ENCODE measurements around the gene OPCML. TPM values are rescaled to one million over a fixed set of nuclear protein-coding genes. Genes with fewer than 3 reads are reported as not detected.

OPCML gene
- total RNA-seq, 1 donor from 2014 or later = 0.61 TPM

DNA sequence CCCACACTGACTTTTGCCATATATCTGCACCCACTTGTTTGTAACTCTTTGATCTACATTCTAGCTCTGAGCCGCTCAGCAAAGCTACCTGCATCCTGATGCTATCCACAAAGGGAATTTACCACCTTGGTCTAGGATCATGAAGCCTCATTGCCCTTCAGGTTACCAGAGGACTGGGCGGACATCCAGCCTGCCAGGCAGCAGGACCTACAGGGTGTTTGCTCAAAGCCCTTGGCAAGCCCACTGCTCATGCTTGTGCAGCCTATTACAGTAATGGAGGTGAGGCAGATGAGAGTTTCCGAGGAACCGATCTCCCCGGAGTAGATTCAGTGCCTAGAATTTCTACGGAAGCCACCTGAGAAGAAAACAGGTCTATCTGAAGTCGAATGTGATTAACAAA, 417.2 kb downstream of the OPCML start:
- peaks cover 15% of the 10 kb centered on the region for H3K4me1 Mint-ChIP-seq (ENCODE audit: low read depth, unreplicated experiment)
- H3K4me3 Mint-ChIP-seq (ENCODE audit: unreplicated experiment) = no peak overlapping the region
- H3K9me3 Mint-ChIP-seq (ENCODE audit: unreplicated experiment) = peaks cover 2% of the 10 kb centered on the region
- TF ChIP-seq, protein P1, sequence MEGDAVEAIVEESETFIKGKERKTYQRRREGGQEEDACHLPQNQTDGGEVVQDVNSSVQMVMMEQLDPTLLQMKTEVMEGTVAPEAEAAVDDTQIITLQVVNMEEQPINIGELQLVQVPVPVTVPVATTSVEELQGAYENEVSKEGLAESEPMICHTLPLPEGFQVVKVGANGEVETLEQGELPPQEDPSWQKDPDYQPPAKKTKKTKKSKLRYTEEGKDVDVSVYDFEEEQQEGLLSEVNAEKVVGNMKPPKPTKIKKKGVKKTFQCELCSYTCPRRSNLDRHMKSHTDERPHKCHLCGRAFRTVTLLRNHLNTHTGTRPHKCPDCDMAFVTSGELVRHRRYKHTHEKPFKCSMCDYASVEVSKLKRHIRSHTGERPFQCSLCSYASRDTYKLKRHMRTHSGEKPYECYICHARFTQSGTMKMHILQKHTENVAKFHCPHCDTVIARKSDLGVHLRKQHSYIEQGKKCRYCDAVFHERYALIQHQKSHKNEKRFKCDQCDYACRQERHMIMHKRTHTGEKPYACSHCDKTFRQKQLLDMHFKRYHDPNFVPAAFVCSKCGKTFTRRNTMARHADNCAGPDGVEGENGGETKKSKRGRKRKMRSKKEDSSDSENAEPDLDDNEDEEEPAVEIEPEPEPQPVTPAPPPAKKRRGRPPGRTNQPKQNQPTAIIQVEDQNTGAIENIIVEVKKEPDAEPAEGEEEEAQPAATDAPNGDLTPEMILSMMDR (IDR thresholded peaks at IDR 0.05; ENCODE audit: partially characterized antibody, unreplicated experiment) = no peak
- no peak overlapping the region for H3K27ac Mint-ChIP-seq (ENCODE audit: unreplicated experiment)
- peaks cover 2% of the 10 kb centered on the region for H3K27me3 Mint-ChIP-seq (ENCODE audit: unreplicated experiment)
- DNase-seq = no peak
- H3K36me3 Mint-ChIP-seq (ENCODE audit: unreplicated experiment) = peaks cover 5% of the 10 kb centered on the region

DNA sequence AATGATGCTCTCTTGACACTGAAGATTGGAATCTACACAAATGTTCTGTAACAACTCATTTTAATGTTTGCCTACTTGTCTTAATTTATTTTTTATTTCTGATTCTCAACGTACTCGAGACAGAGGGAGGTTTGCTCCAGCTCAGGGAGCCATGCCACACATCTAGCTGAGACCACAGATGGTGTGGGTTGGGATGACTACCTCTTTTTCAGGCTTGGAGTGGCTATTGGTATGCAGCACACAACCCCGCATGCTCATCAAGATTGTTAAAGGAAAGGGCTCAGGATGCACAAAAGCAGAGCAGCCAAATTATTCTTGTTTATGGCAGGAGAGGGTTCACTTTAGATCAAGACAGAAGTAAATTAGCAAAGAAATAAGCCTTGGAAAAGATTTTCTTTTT, 424.5 kb downstream of the OPCML start:
- Mint-ChIP-seq H3K4me1 (ENCODE audit: low read depth, unreplicated experiment) (peaks cover 14% of the 10 kb centered on the region), H3K4me3 (ENCODE audit: unreplicated experiment) (no peak overlapping the region), H3K27me3 (ENCODE audit: unreplicated experiment) (peaks cover 2% of the 10 kb centered on the region), H3K36me3 (ENCODE audit: unreplicated experiment) (peaks cover 5% of the 10 kb centered on the region), H3K27ac (ENCODE audit: unreplicated experiment) (no peak overlapping the region), H3K9me3 (ENCODE audit: unreplicated experiment) (no peaks in the 10 kb centered on the region)
- TF ChIP-seq, protein P1 (IDR thresholded peaks at IDR 0.05; ENCODE audit: partially characterized antibody, unreplicated experiment) = no peak
- DNase-seq = no peak

DNA sequence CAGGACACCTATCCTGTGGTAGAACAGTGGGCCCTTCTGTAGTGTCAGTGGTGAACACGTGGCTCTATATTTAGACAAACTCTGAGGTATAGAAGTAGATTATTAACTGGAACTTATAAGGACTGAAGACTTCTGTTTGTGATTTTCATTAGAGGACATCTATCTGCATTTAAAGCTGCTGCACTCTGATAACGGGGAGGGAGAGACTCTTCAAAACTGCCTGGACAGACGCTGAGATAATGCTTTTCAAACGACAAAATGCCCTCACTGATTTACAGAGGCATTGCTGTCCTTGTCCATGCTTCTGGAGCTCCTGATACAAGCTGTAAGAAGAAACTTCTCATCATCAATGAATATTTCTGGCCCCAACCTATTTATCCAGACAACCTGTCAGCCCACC, 425.2 kb downstream of the OPCML start:
- H3K9me3 Mint-ChIP-seq (ENCODE audit: unreplicated experiment) = no peaks in the 10 kb centered on the region
- peaks cover 5% of the 10 kb centered on the region for H3K36me3 Mint-ChIP-seq (ENCODE audit: unreplicated experiment)
- peaks cover 14% of the 10 kb centered on the region for H3K4me1 Mint-ChIP-seq (ENCODE audit: low read depth, unreplicated experiment)
- H3K27me3 Mint-ChIP-seq (ENCODE audit: unreplicated experiment) = peaks cover 2% of the 10 kb centered on the region
- TF ChIP-seq, protein P1 (IDR thresholded peaks at IDR 0.05; ENCODE audit: partially characterized antibody, unreplicated experiment) = no peak
- H3K4me3 Mint-ChIP-seq (ENCODE audit: unreplicated experiment) = no peak overlapping the region
- DNase-seq = no peak
- H3K27ac Mint-ChIP-seq (ENCODE audit: unreplicated experiment) = no peak overlapping the region

DNA sequence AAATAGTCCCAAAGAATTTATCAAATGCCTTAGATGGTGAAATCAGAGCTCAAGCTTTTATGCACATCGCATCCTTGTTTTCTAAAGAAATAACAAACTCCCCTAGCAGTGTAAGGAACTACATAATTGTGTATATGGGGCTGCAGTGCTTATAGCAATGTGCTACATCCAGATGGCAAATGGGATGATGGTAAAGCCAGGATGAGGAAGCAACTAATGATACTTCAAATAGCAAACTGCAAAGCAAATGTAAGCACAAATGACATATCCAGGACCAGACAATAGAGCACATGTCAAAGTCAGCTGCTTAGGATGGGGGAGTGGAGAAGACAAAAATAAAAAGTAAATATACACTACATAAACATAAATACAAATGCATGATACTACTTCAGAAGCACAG, 425.9 kb downstream of the OPCML start:
- H3K36me3 Mint-ChIP-seq (ENCODE audit: unreplicated experiment) = peaks cover 5% of the 10 kb centered on the region
- peaks cover 2% of the 10 kb centered on the region for H3K27me3 Mint-ChIP-seq (ENCODE audit: unreplicated experiment)
- H3K27ac Mint-ChIP-seq (ENCODE audit: unreplicated experiment) = no peak overlapping the region
- H3K4me3 Mint-ChIP-seq (ENCODE audit: unreplicated experiment) = no peak overlapping the region
- TF ChIP-seq, protein P1 (IDR thresholded peaks at IDR 0.05; ENCODE audit: partially characterized antibody, unreplicated experiment) = no peak
- no peak for DNase-seq
- H3K9me3 Mint-ChIP-seq (ENCODE audit: unreplicated experiment) = no peaks in the 10 kb centered on the region
- H3K4me1 Mint-ChIP-seq (ENCODE audit: low read depth, unreplicated experiment) = peaks cover 10% of the 10 kb centered on the region

DNA sequence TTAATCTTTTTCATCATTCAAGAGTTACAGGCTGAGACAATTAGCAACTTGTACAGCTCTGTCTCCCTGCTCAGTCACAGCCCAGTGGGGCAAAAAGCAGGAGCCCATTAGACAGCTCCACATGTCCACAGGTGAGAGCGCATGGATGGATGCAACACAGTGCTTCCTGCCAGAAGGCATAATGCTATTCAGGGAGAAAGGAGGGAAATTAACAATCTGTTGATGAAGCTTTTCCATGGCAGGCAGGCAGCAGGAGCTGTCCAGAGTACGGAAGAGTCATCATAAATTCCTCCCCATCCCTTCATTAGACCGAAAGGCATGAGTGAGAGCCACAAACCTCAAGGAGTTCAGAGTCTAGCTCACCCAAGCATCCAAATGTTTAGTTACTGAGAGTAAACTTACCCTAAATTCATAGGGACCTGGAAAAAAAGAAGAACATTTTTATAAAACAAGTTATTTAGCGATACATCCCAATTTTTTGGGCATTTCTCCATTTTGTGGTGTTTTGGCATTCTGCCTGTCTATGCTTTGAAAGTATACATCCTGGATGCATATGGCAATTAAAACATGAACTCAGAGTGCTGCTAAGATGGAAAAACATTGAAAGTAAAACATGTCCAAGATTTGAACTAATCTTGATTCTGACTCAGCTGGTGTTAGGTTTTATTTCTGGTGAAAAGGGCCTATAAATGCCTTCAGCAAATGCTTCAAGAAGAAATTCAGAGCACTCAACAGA, 428.1 kb downstream of the OPCML start:
- H3K27me3 Mint-ChIP-seq (ENCODE audit: unreplicated experiment) = peaks cover 2% of the 10 kb centered on the region
- TF ChIP-seq, protein P1 (IDR thresholded peaks at IDR 0.05; ENCODE audit: partially characterized antibody, unreplicated experiment) = no peak
- DNase-seq = no peak

More for the DNA sequence above, 428.1 kb downstream of the OPCML start:
- H3K36me3 Mint-ChIP-seq (ENCODE audit: unreplicated experiment) = peaks cover 5% of the 10 kb centered on the region
- H3K4me3 Mint-ChIP-seq (ENCODE audit: unreplicated experiment) = no peak overlapping the region
- H3K9me3 Mint-ChIP-seq (ENCODE audit: unreplicated experiment) = no peaks in the 10 kb centered on the region
- H3K27ac Mint-ChIP-seq (ENCODE audit: unreplicated experiment) = no peak overlapping the region
- H3K4me1 Mint-ChIP-seq (ENCODE audit: low read depth, unreplicated experiment) = peaks cover 8% of the 10 kb centered on the region
